Smooth muscle cell (in vitro differentiated cells): ENCODE data around the gene PELO. TPM values are rescaled to one million over a fixed set of nuclear protein-coding genes. Genes with fewer than 3 reads are reported as not detected.

ENCODE experiments used
- DNase-seq: peaks from one replicate; lab custom pipeline; 2025; ENCODE audit not compliant: unreplicated experiment; lab: John Stamatoyannopoulos, UW
- H2AFZ ChIP-seq: fragments of 200-600 bp; sonication (generic); 2 replicates; pipeline ENCODE4 v1.6.0; 2016; ENCODE audit warnings: antibody characterized with exemption, low read depth, mild to moderate bottlenecking
- H3F3A ChIP-seq: fragments of 200-600 bp; sonication (generic); 2 replicates; pipeline ENCODE4 v1.6.0; 2017; ENCODE audit warnings: antibody characterized with exemption, low read depth
- H3K27ac ChIP-seq: fragments of 200-600 bp; sonication (generic); 2 replicates; pipeline ENCODE4 v1.5.1; 2016; ENCODE audit warnings: low read depth, mild to moderate bottlenecking
- H3K27me3 ChIP-seq: fragments of 200-600 bp; sonication (generic); 2 replicates; pipeline ENCODE4 v1.6.1; 2016; ENCODE audit warnings: low read depth, mild to moderate bottlenecking
- H3K36me3 ChIP-seq: fragments of 200-600 bp; sonication (generic); 2 replicates; pipeline ENCODE4 v1.5.1; 2016; ENCODE audit warnings: low read depth
- H3K4me1 ChIP-seq: fragments of 200-600 bp; sonication (generic); 2 replicates; pipeline ENCODE4 v1.5.1; 2016; ENCODE audit warnings: low read depth
- H3K4me2 ChIP-seq: fragments of 200-600 bp; sonication (generic); 2 replicates; pipeline ENCODE4 v1.6.0; 2016; ENCODE audit warnings: mild to moderate bottlenecking
- H3K4me3 ChIP-seq: fragments of 200-600 bp; sonication (generic); 2 replicates; pipeline ENCODE4 v1.5.1; 2016; ENCODE audit warnings: mild to moderate bottlenecking
- H3K79me2 ChIP-seq: fragments of 200-600 bp; sonication (generic); 2 replicates; pipeline ENCODE4 v1.6.0; 2016; ENCODE audit warnings: low read depth, mild to moderate bottlenecking
- H3K9ac ChIP-seq: fragments of 200-600 bp; sonication (generic); 2 replicates; pipeline ENCODE4 v1.6.0; 2016; ENCODE audit warnings: low read depth
- H3K9me3 ChIP-seq: fragments of 200-600 bp; sonication (generic); replicated peaks from 2 replicates; pipeline ENCODE4 v1.5.1; 2016; ENCODE audit warnings: low read depth
- H4K20me1 ChIP-seq: fragments of 200-600 bp; sonication (generic); 2 replicates; pipeline ENCODE4 v1.6.0; 2016; ENCODE audit warnings: low read depth
- WGBS: methylation state at CpG from one replicate; pipeline ENCODE4 v1.1.7; 2016; ENCODE audit warnings: low lambda C conversion rate; 5-methylcytosine and 5-hydroxymethylcytosine counted together
- polyA plus RNA-seq: library from polyadenylated mRNA; unstranded; fragments of >200 nt; fragmentation: Nextera tagmentation; extraction: Ambion mirVana; gene quantifications from 2 replicates; pipeline ENCODE4 v1.2.1, GENCODE V29; 2016
- total RNA-seq: library from RNA; depleted of rRNA; stranded (reverse); fragments of >200 nt; gene quantifications from 2 replicates; pipeline ENCODE4 v1.2.3, GENCODE V29; 2014
- TF ChIP-seq, protein P1 (sequence below): fragments of 200-600 bp; sonication (generic); IDR thresholded peaks from 2 replicates; pipeline ENCODE4 v1.5.1; 2017; ENCODE audit warnings: borderline replicate concordance, mild to moderate bottlenecking, antibody characterized with exemption; ENCODE audit not compliant: insufficient read depth, poor library complexity, severe bottlenecking

The PELO gene
- total and polyA plus RNA-seq, 2 experiments from 2014 or later = 37.0 to 88.2 TPM

DNA sequence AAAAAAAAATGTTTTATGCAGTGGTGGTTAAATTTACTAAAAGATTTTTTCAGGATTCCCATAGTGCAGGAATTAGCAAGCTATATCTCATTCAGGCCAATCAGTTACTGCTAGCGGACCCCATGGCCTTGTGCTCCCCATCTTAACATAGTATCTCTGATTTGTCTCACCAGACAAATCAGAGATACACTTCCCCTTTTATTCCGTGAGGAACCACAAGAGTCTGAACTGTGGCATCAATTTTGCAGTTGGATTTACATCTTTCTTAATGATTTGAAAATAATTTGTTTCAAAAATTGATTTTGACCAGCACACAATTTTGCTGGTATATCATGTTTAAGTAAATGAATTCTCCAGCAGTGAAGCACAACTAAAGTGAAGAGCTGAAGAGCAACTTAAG, 17.9 kb downstream of the PELO start:
- peaks cover 47% of the 10 kb centered on the region for H3K4me1 ChIP-seq
- no peaks in the 10 kb centered on the region for H3K36me3 ChIP-seq
- no peak overlapping the region for H2AFZ ChIP-seq
- H3K4me2 ChIP-seq = peak overlapping the region; percentile 85
- WGBS = 93% methylated on average over 2 of the region's 2 CpGs
- peak overlapping the region; percentile 22 for H3K9ac ChIP-seq
- no peaks in the 10 kb centered on the region for H3K27me3 ChIP-seq
- H3K27ac ChIP-seq = peak overlapping the region; percentile 94
- no peak for DNase-seq
- peaks cover 89% of the 10 kb centered on the region for H3K79me2 ChIP-seq
- no peak overlapping the region for H3K4me3 ChIP-seq
- TF ChIP-seq, protein P1, sequence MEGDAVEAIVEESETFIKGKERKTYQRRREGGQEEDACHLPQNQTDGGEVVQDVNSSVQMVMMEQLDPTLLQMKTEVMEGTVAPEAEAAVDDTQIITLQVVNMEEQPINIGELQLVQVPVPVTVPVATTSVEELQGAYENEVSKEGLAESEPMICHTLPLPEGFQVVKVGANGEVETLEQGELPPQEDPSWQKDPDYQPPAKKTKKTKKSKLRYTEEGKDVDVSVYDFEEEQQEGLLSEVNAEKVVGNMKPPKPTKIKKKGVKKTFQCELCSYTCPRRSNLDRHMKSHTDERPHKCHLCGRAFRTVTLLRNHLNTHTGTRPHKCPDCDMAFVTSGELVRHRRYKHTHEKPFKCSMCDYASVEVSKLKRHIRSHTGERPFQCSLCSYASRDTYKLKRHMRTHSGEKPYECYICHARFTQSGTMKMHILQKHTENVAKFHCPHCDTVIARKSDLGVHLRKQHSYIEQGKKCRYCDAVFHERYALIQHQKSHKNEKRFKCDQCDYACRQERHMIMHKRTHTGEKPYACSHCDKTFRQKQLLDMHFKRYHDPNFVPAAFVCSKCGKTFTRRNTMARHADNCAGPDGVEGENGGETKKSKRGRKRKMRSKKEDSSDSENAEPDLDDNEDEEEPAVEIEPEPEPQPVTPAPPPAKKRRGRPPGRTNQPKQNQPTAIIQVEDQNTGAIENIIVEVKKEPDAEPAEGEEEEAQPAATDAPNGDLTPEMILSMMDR = no peak
- H3F3A ChIP-seq = peaks cover 15% of the 10 kb centered on the region
- H4K20me1 ChIP-seq = peaks cover 65% of the 10 kb centered on the region
- no peaks in the 10 kb centered on the region for H3K9me3 ChIP-seq

GRCh38 chr5:52807037-52807436, 19.3 kb downstream of the PELO start:
- Histone ChIP-seq H2AFZ (no peak overlapping the region), H3K79me2 (peaks cover 86% of the 10 kb centered on the region), H4K20me1 (peaks cover 60% of the 10 kb centered on the region), H3K27ac (peak overlapping the region; percentile 94), H3K36me3 (no peaks in the 10 kb centered on the region), H3K27me3 (no peaks in the 10 kb centered on the region), H3K9me3 (no peaks in the 10 kb centered on the region), H3F3A (peaks cover 15% of the 10 kb centered on the region), H3K9ac (no peak overlapping the region), H3K4me2 (peak overlapping the region; percentile 44), H3K4me3 (no peak overlapping the region), H3K4me1 (peaks cover 47% of the 10 kb centered on the region)
- TF ChIP-seq, protein P1 = no peak
- no peak for DNase-seq

DNA sequence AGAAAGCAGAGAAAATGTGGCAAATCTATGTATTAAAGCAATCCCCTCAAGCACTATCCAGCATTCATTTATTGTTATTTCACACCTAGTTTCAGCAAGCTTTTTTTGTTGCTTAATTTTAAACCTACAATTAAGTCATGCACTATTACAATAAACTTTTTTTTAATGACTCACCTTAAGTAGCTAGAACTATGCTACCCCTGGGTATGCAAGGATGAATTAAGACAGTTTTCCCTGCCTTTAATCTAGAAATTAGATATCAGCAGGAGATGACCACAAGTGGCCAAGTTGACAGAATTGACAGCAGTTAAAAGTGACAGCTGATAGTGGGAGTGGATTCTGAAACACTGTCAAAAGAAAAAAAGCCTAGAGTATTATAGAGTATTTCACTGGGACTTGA, 20.0 kb downstream of the PELO start:
- peaks cover 86% of the 10 kb centered on the region for H3K79me2 ChIP-seq
- peak overlapping the region; percentile 94 for H3K27ac ChIP-seq
- no peak for DNase-seq
- TF ChIP-seq, protein P1 = no peak
- H3F3A ChIP-seq = peaks cover 15% of the 10 kb centered on the region
- H3K9me3 ChIP-seq = no peaks in the 10 kb centered on the region
- peaks cover 43% of the 10 kb centered on the region for H3K4me1 ChIP-seq
- peaks cover 56% of the 10 kb centered on the region for H4K20me1 ChIP-seq
- peak overlapping the region; percentile 42 for H3K9ac ChIP-seq
- no peak overlapping the region for H2AFZ ChIP-seq
- peak overlapping the region; percentile 44 for H3K4me2 ChIP-seq
- H3K27me3 ChIP-seq = no peaks in the 10 kb centered on the region
- H3K36me3 ChIP-seq = no peaks in the 10 kb centered on the region
- H3K4me3 ChIP-seq = no peak overlapping the region

GRCh38 chr5:52808316-52808901, 20.7 kb downstream of the PELO start:
- Histone ChIP-seq H3F3A (peaks cover 15% of the 10 kb centered on the region), H2AFZ (no peak overlapping the region), H3K9ac (no peak overlapping the region), H3K27ac (peak overlapping the region; percentile 94), H3K4me1 (peaks cover 36% of the 10 kb centered on the region), H3K27me3 (no peaks in the 10 kb centered on the region), H3K4me2 (peak overlapping the region; percentile 44), H4K20me1 (peaks cover 54% of the 10 kb centered on the region), H3K36me3 (no peaks in the 10 kb centered on the region), H3K9me3 (no peaks in the 10 kb centered on the region), H3K4me3 (no peak overlapping the region), H3K79me2 (peaks cover 86% of the 10 kb centered on the region)
- WGBS = 59% methylated on average over 2 of the region's 2 CpGs
- DNase-seq = no peak
- TF ChIP-seq, protein P1 = no peak
